ENCODE results near the gene RELL1. TPM values are rescaled to one million over a fixed set of nuclear protein-coding genes. Genes with fewer than 3 reads are reported as not detected.
"Not testable (repeated sequence)": the region's sequence is repeated elsewhere in the genome, so short reads cannot be mapped to it uniquely, and the experiment has no call there.

Gene RELL1
- polyA plus RNA-seq, 3 donors: 9.6 to 10.4 (median 10.2) TPM

GRCh38 chr4:37693450-37694190 is 7.4 kb upstream of the RELL1 start:
- DNase-seq (ENCODE audit: low read depth in 3 of 3, low spot score in 2 of 3): no peak

- DNase-seq (ENCODE audit: low read depth in 3 of 3, low spot score in 2 of 3): no peak
Observed at GRCh38 chr4:37693030-37693429, 6.9 kb upstream of the RELL1 start.

- DNase-seq (ENCODE audit: low read depth in 3 of 3, low spot score in 2 of 3): no peak
Observed at GRCh38 chr4:37690976-37691375, 4.8 kb upstream of the RELL1 start.

- peak in 1 of 3 donors; percentile 35 for DNase-seq (ENCODE audit: low read depth in 3 of 3, low spot score in 2 of 3)
Observed at GRCh38 chr4:37689353-37690095, 3.3 kb upstream of the RELL1 start.

GRCh38 chr4:37687681-37688080 is 1.5 kb upstream of the RELL1 start:
- no peak for DNase-seq (ENCODE audit: low read depth in 3 of 3, low spot score in 2 of 3)

GRCh38 chr4:37687194-37687562 is 1.0 kb upstream of the RELL1 start:
- DNase-seq (ENCODE audit: low read depth in 3 of 3, low spot score in 2 of 3): no peak

- DNase-seq (ENCODE audit: low read depth in 3 of 3, low spot score in 2 of 3): peak in 1 of 3 donors; percentile 44
Observed at GRCh38 chr4:37685823-37686372, 278 bp downstream of the RELL1 start.

- peak in 2 of 3 donors; percentile 29 to 45 for DNase-seq (ENCODE audit: low read depth in 3 of 3, low spot score in 2 of 3)
Observed at GRCh38 chr4:37685161-37685822, 884 bp downstream of the RELL1 start.

GRCh38 chr4:37684154-37684553 is 2.0 kb downstream of the RELL1 start:
- DNase-seq (ENCODE audit: low read depth in 3 of 3, low spot score in 2 of 3): no peak

- DNase-seq (ENCODE audit: low read depth in 3 of 3, low spot score in 2 of 3): no peak
Observed at GRCh38 chr4:37682701-37683401, 3.3 kb downstream of the RELL1 start.

GRCh38 chr4:37680089-37680488 is 6.1 kb downstream of the RELL1 start:
- no peak for DNase-seq (ENCODE audit: low read depth in 3 of 3, low spot score in 2 of 3)

- no peak for DNase-seq (ENCODE audit: low read depth in 3 of 3, low spot score in 2 of 3)
Observed at GRCh38 chr4:37679301-37679700, 6.9 kb downstream of the RELL1 start.

- no peak for DNase-seq (ENCODE audit: low read depth in 3 of 3, low spot score in 2 of 3)
Observed at GRCh38 chr4:37678624-37679023, 7.6 kb downstream of the RELL1 start.

GRCh38 chr4:37675587-37676290 is 10.4 kb downstream of the RELL1 start:
- no peak for DNase-seq (ENCODE audit: low read depth in 3 of 3, low spot score in 2 of 3)

GRCh38 chr4:37674439-37674838 is 11.7 kb downstream of the RELL1 start:
- DNase-seq (ENCODE audit: low read depth in 3 of 3, low spot score in 2 of 3): no peak

- no peak for DNase-seq (ENCODE audit: low read depth in 3 of 3, low spot score in 2 of 3)
Observed at GRCh38 chr4:37673538-37674192, 12.5 kb downstream of the RELL1 start.

GRCh38 chr4:37671072-37671471 is 15.1 kb downstream of the RELL1 start:
- DNase-seq (ENCODE audit: low read depth in 3 of 3, low spot score in 2 of 3): no peak

GRCh38 chr4:37670249-37670648 is 15.9 kb downstream of the RELL1 start:
- no peak for DNase-seq (ENCODE audit: low read depth in 3 of 3, low spot score in 2 of 3)

GRCh38 chr4:37669124-37669523 is 17.1 kb downstream of the RELL1 start:
- DNase-seq (ENCODE audit: low read depth in 3 of 3, low spot score in 2 of 3): not testable (repeated sequence)
